ENCODE measurements around the gene SEC23IP. TPM values are rescaled to one million over a fixed set of nuclear protein-coding genes. Genes with fewer than 3 reads are reported as not detected.
A peak's percentile ranks its signal among the peaks of the same experiment; 100 is the strongest.

The SEC23IP gene
- total RNA-seq, 1 donor from 2014 or later, result 79.7 TPM

DNA sequence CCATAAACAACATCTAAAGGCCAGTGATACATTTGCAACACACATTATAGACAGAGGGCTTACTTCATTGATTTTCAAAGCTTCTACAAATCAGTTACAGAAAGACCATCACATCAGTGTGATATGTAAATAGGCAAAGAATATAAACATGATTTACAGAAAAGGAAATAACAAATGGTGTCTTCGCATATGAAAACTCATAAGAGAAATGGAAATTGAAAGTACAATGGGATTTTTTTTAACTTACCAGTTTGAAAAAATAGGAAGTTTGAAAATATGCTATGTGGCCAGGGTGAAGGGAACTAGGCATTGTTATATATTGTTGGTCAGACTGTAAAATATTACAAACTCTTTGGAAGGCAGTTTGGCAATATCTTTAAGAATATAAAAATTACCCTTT is 27.3 kb downstream of the SEC23IP start:
- DNase-seq (ENCODE audit: low spot score), result no peak
- no peaks in the 10 kb centered on the region for H3K9me3 Mint-ChIP-seq
- no peaks in the 10 kb centered on the region for H3K27me3 Mint-ChIP-seq (ENCODE audit: insufficient read depth)
- intact Hi-C loops (cut with micrococcal nuclease), result no loop called here
- peaks cover 17% of the 10 kb centered on the region for H3K4me1 Mint-ChIP-seq (ENCODE audit: low read depth)
- peak overlapping the region; percentile 53 for H3K4me3 Mint-ChIP-seq
- H3K27ac Mint-ChIP-seq, result peak overlapping the region; percentile 25
- H3K36me3 Mint-ChIP-seq (ENCODE audit: low read depth), result peaks cover 41% of the 10 kb centered on the region

DNA sequence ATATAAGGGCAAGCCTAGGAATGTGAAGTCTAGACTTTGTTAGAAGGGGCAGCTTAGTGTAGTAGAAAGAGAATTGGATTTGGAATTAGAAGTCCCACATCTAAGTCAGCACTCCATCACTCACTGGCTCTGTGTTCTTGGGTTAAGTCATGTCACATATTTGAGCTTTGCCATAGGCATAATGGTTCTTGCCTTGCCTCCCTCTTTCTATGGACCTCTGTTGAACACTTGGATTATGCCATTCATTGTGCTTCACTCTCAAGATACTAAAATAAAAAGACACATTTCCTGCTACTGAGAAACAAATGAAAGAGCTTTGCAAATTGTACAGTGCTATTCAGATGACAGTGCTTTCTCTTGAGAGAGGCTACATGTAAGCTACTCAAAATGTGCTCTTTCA is 35.9 kb downstream of the SEC23IP start:
- H3K27ac Mint-ChIP-seq, result no peak overlapping the region
- peaks cover 31% of the 10 kb centered on the region for H3K36me3 Mint-ChIP-seq (ENCODE audit: low read depth)
- H3K4me3 Mint-ChIP-seq, result no peak overlapping the region

DNA sequence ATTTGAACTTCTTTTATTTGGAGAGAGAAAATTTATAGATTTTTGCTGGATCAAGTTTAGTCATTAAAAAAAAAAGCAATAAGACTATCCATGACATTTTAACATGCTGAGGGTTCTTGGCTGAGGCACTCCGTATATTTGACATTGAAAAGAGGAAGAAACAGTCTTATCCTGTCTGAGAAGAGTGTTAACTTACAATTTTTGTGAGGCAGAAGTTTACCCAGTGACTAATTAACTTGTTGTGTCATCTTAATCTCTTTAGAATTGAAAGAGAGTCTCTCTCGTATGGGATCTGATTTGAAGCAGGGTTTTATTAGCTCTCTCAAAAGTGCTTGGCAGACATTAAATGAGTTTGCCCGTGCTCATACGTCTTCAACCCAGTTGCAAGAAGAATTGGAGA is 39.3 kb downstream of the SEC23IP start:
- Mint-ChIP-seq H3K27me3 (ENCODE audit: insufficient read depth) (no peaks in the 10 kb centered on the region), H3K9me3 (no peaks in the 10 kb centered on the region), H3K4me1 (ENCODE audit: low read depth) (peaks cover 5% of the 10 kb centered on the region), H3K36me3 (ENCODE audit: low read depth) (peaks cover 37% of the 10 kb centered on the region), H3K27ac (no peak overlapping the region), H3K4me3 (no peak overlapping the region)
- intact Hi-C loops (cut with micrococcal nuclease), result no loop called here
- no peak for DNase-seq (ENCODE audit: low spot score)

More for the DNA sequence above, 35.9 kb downstream of the SEC23IP start:
- no peak for DNase-seq (ENCODE audit: low spot score)
- H3K27me3 Mint-ChIP-seq (ENCODE audit: insufficient read depth), result no peaks in the 10 kb centered on the region
- no peaks in the 10 kb centered on the region for H3K9me3 Mint-ChIP-seq
- intact Hi-C loops (cut with micrococcal nuclease), result no loop called here
- H3K4me1 Mint-ChIP-seq (ENCODE audit: low read depth), result peaks cover 5% of the 10 kb centered on the region

DNA sequence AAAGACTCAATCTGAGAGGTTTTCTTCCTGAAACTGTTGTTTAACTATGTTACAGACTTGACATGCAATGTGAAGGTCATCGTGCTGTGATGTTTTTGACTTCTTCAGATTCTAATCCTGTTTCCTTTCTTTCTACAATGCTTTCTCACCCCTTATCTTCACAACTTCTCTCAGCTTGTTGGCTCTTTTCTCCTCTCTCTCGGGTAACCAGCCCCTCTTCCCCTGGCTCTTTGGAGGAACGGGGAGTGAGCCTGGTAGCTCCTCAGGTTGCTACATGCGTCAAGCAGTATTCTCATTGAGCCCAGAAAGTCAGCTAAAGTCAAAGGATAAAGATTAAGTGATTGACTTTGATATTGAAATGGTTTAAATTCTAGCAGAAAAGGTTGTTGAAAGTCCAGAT is 40.1 kb downstream of the SEC23IP start:
- no peak for DNase-seq (ENCODE audit: low spot score)
- no peak overlapping the region for H3K27ac Mint-ChIP-seq
- no peaks in the 10 kb centered on the region for H3K27me3 Mint-ChIP-seq (ENCODE audit: insufficient read depth)
- no peak overlapping the region for H3K4me3 Mint-ChIP-seq
- H3K36me3 Mint-ChIP-seq (ENCODE audit: low read depth), result peaks cover 36% of the 10 kb centered on the region
- peaks cover 5% of the 10 kb centered on the region for H3K4me1 Mint-ChIP-seq (ENCODE audit: low read depth)
- H3K9me3 Mint-ChIP-seq, result no peaks in the 10 kb centered on the region
- intact Hi-C loops (cut with micrococcal nuclease), result no loop called here

DNA sequence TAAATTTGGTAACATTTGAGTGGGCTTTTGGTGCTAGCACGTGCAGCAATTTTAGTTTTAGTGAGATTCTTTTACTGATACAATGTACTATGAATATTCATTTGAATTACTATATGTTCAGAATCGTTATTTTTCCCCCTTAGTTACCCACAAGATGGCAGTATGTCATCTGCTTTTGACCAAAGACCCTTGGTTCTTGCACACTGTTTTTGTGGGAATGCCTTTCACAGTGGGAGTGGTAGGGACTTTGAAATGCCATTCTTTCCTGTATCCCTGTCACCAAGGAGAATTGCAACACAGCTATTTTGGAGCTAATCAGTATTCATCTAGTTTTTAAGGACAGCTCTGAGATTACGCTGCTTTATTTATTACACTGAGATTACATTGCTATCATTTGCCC is 40.6 kb downstream of the SEC23IP start:
- no peak overlapping the region for H3K27ac Mint-ChIP-seq

DNA sequence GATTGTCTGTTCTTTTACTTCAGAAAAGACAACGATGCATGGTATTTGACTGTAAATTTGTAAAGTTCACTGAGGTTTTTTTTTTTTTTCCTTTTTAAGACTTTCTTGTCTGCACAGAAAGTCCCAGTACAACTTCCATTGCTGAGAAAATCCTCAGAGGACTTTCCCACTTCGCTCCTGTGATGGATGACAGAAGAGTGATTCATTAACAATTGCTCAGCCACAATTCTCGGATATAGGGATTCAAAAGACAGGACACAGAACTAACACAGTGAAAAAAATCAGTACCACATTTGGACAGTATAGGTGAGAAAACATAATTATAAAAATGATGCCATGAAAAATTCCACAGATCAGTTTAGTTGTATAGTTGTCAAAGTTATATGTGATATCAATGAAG is 48.0 kb downstream of the SEC23IP start:
- peaks cover 29% of the 10 kb centered on the region for H3K36me3 Mint-ChIP-seq (ENCODE audit: low read depth)
- H3K27me3 Mint-ChIP-seq (ENCODE audit: insufficient read depth), result no peaks in the 10 kb centered on the region
- H3K27ac Mint-ChIP-seq, result no peak overlapping the region
- DNase-seq (ENCODE audit: low spot score), result no peak
- peaks cover 7% of the 10 kb centered on the region for H3K4me1 Mint-ChIP-seq (ENCODE audit: low read depth)
- intact Hi-C loops (cut with micrococcal nuclease), result no loop called here
- H3K4me3 Mint-ChIP-seq, result no peak overlapping the region
- H3K9me3 Mint-ChIP-seq, result no peaks in the 10 kb centered on the region

More for the DNA sequence above, 40.6 kb downstream of the SEC23IP start:
- H3K27me3 Mint-ChIP-seq (ENCODE audit: insufficient read depth), result no peaks in the 10 kb centered on the region
- DNase-seq (ENCODE audit: low spot score), result no peak
- no peaks in the 10 kb centered on the region for H3K9me3 Mint-ChIP-seq
- H3K4me1 Mint-ChIP-seq (ENCODE audit: low read depth), result peaks cover 11% of the 10 kb centered on the region
- H3K36me3 Mint-ChIP-seq (ENCODE audit: low read depth), result peaks cover 36% of the 10 kb centered on the region
- intact Hi-C loops (cut with micrococcal nuclease), result no loop called here
- no peak overlapping the region for H3K4me3 Mint-ChIP-seq

DNA sequence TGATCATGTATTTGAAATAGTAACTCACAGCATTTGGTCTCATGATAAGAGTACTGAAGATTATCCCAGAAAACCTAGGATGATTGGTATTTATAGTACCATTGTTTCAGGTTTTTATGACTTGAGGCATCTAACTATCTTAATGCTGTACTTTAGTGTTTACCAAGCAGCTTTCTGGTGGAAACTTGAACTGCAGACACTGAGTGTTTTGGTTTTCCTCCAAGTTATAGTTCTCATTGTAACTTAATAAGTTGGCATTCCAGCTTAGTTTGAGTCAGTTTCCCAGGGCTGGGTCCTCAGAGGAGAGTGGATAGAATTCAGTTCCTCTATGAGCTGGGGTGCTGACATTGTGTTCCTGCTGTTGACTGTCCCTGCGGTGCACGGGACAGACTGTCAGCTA is 50.4 kb downstream of the SEC23IP start:
- intact Hi-C loops (cut with micrococcal nuclease), result no loop called here
- no peak overlapping the region for H3K27ac Mint-ChIP-seq
- no peak for DNase-seq (ENCODE audit: low spot score)
- peaks cover 24% of the 10 kb centered on the region for H3K36me3 Mint-ChIP-seq (ENCODE audit: low read depth)
- H3K27me3 Mint-ChIP-seq (ENCODE audit: insufficient read depth), result no peaks in the 10 kb centered on the region
- peaks cover 4% of the 10 kb centered on the region for H3K4me1 Mint-ChIP-seq (ENCODE audit: low read depth)
- no peak overlapping the region for H3K4me3 Mint-ChIP-seq
- no peaks in the 10 kb centered on the region for H3K9me3 Mint-ChIP-seq

DNA sequence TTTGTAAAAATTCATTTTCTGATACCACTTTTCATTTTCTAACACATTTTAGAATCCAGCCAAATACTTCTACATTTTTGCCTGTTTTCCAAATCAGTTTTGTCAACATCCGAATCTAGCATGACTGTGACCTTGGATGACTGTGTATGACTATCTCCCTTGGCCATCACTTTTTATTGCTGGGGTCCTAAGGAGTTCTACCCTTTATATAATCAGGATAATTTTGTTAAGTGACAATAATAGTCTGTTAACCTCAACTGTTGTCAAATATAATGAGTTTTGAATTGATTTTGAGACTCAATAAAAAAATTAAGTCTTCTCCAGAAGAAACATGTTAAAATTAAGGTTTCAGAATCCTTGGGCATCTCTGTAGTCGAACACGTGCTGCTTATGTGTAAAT is 53.3 kb downstream of the SEC23IP start:
- Mint-ChIP-seq H3K4me3 (no peak overlapping the region), H3K27ac (no peak overlapping the region), H3K36me3 (ENCODE audit: low read depth) (peaks cover 21% of the 10 kb centered on the region), H3K27me3 (ENCODE audit: insufficient read depth) (no peaks in the 10 kb centered on the region), H3K9me3 (no peaks in the 10 kb centered on the region), H3K4me1 (ENCODE audit: low read depth) (no peaks in the 10 kb centered on the region)
- DNase-seq (ENCODE audit: low spot score), result no peak
- intact Hi-C loops (cut with micrococcal nuclease), result no loop called here

DNA sequence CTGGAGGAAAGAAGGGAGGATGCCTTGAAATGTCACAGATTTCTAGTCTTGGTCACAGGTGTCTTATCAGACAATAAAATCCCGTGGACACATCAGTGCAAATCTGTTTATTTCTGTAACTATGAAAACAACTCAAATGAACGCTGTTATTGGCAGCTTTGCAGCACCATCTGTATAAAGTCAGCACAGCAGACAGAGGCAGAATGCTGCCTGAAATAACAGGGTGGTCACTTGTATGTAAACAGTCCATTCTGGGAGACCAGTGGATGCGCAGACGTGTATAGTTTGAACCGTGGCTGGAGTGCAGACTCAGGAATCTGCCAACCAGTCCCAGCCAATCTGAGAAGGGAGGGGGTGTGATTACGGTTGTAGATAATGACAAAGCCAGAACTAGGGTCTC is 54.8 kb downstream of the SEC23IP start:
- Mint-ChIP-seq H3K9me3 (no peaks in the 10 kb centered on the region), H3K4me3 (no peak overlapping the region), H3K4me1 (ENCODE audit: low read depth) (no peaks in the 10 kb centered on the region), H3K27ac (no peak overlapping the region), H3K27me3 (ENCODE audit: insufficient read depth) (no peaks in the 10 kb centered on the region), H3K36me3 (ENCODE audit: low read depth) (peaks cover 14% of the 10 kb centered on the region)
- intact Hi-C loops (cut with micrococcal nuclease), result no loop called here
- DNase-seq (ENCODE audit: low spot score), result no peak

DNA sequence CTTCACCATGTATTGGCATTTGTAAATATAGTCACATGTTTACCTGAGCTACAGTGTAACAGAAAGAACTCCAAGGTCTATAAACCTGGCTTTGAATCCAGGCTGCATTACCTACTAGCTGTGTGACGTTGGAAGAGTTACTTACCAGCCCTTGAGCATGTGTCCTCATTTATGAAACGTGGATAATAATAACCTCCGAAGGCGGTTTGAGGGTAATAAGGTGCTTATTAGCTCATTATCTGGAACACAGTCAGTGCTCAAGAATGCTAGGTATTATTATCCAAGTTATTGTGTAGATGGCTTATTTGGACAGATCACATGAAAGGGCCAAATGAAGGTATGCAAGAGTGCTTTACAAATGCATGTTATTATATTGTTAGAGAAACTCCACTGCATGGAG is 64.9 kb downstream of the SEC23IP start:
- Mint-ChIP-seq H3K9me3 (no peaks in the 10 kb centered on the region), H3K27me3 (ENCODE audit: insufficient read depth) (peaks cover 4% of the 10 kb centered on the region), H3K4me3 (no peak overlapping the region), H3K27ac (no peak overlapping the region), H3K4me1 (ENCODE audit: low read depth) (no peaks in the 10 kb centered on the region), H3K36me3 (ENCODE audit: low read depth) (no peaks in the 10 kb centered on the region)
- DNase-seq (ENCODE audit: low spot score), result no peak
- intact Hi-C loops (cut with micrococcal nuclease), result no loop called here

DNA sequence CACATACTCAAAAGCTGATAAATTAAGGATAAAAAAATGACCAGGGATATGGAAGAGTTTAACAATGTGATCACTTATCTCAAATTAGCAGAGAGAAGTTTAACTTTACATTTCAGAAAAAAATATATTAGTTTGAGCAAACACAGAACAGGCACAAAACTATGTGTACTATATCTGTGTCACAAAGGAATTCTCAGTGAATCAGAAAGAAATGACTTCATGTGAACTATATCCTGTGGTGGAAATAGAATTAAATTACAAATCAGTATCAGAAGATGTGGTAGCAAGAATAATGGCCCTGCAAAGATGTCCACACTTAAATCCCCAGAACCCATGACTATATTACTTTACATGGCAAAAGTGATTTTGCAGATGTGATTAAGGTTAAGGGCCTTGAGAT is 70.3 kb downstream of the SEC23IP start:
- Mint-ChIP-seq H3K36me3 (ENCODE audit: low read depth) (no peaks in the 10 kb centered on the region), H3K4me3 (no peak overlapping the region), H3K27me3 (ENCODE audit: insufficient read depth) (peaks cover 12% of the 10 kb centered on the region), H3K4me1 (ENCODE audit: low read depth) (no peaks in the 10 kb centered on the region), H3K27ac (no peak overlapping the region), H3K9me3 (peaks cover 10% of the 10 kb centered on the region)
- intact Hi-C loops (cut with micrococcal nuclease), result no loop called here
- no peak for DNase-seq (ENCODE audit: low spot score)

DNA sequence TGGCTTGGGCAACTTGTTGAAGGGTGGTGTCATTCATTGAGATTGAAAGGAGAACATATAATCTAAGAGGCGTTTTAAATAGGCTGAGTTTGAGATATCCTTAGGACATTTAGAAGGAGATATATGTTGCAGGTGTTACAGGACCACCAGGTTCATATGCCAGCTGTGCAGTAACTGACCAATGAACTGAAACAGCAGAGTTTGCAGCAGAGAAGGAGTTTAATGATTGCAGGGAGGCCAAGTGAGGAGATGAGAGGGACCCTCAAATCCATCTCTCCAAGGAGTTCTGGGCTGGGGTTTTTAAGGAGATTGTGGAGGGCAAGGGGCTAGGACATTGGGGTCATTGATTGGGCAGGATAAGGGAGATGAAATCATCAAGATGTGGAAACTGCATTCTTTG is 74.5 kb downstream of the SEC23IP start:
- Mint-ChIP-seq H3K9me3 (peaks cover 10% of the 10 kb centered on the region), H3K4me3 (no peak overlapping the region), H3K4me1 (ENCODE audit: low read depth) (no peaks in the 10 kb centered on the region), H3K27me3 (ENCODE audit: insufficient read depth) (peaks cover 15% of the 10 kb centered on the region), H3K36me3 (ENCODE audit: low read depth) (no peaks in the 10 kb centered on the region), H3K27ac (no peak overlapping the region)
- intact Hi-C loops (cut with micrococcal nuclease), result no loop called here
- no peak for DNase-seq (ENCODE audit: low spot score)

DNA sequence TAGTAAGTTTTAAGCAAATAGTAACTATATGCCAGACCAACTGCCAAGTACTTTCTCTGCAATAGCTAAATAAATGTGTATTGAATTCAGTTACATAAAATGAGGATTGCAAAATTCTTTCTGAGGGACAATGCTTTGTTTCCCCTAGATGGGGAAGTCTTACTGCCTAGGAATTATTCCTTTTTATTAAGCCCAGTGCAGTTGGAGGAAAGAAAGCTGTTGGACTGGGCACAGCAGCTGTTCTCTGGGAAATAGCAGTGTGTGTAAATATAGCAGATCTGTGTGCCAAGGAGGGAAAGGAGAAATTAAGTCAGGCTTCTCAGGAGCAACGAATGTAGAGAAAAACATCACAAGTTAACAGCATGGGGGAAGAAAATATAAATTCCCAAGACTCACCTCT is 77.1 kb downstream of the SEC23IP start:
- Mint-ChIP-seq H3K27me3 (ENCODE audit: insufficient read depth) (peaks cover 15% of the 10 kb centered on the region), H3K4me3 (no peak overlapping the region), H3K4me1 (ENCODE audit: low read depth) (no peaks in the 10 kb centered on the region), H3K9me3 (peaks cover 10% of the 10 kb centered on the region), H3K27ac (no peak overlapping the region), H3K36me3 (ENCODE audit: low read depth) (no peaks in the 10 kb centered on the region)
- intact Hi-C loops (cut with micrococcal nuclease), result no loop called here
- no peak for DNase-seq (ENCODE audit: low spot score)

DNA sequence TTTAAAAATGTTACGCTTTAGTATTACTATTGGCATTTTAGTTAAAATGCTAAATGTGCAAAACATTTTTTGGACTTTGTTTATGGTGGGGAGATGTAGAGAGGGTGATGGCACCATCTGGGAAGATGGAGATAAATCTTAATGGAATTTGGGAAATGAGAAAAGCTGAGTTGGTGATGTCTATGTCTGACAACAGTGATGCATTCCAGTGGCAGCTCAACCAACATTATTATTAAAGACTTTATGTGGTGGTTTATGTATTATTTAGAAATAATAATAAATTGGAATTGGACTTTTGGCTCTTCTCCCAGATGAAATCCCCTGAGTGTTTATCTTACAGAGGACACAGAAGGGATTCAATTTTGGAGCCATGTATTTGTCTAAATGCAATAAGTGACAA is 77.6 kb downstream of the SEC23IP start:
- intact Hi-C loops (cut with micrococcal nuclease), result no loop called here
- Mint-ChIP-seq H3K27me3 (ENCODE audit: insufficient read depth) (peaks cover 15% of the 10 kb centered on the region), H3K27ac (no peak overlapping the region), H3K9me3 (peaks cover 10% of the 10 kb centered on the region), H3K36me3 (ENCODE audit: low read depth) (no peaks in the 10 kb centered on the region), H3K4me3 (no peak overlapping the region), H3K4me1 (ENCODE audit: low read depth) (no peaks in the 10 kb centered on the region)
- DNase-seq (ENCODE audit: low spot score), result no peak
